NCI-H187 treated with DMSO at 0.1 percent for 48 hours (cell line): Measurements from ENCODE around the gene CFLAR.
"Not testable (repeated sequence)": the region's sequence is repeated elsewhere in the genome, so short reads cannot be mapped to it uniquely, and the experiment has no call there.

Source experiments
- DNase-seq: peaks from one replicate; lab custom pipeline; 2025; lab: John Stamatoyannopoulos, UW

The CFLAR gene

DNA sequence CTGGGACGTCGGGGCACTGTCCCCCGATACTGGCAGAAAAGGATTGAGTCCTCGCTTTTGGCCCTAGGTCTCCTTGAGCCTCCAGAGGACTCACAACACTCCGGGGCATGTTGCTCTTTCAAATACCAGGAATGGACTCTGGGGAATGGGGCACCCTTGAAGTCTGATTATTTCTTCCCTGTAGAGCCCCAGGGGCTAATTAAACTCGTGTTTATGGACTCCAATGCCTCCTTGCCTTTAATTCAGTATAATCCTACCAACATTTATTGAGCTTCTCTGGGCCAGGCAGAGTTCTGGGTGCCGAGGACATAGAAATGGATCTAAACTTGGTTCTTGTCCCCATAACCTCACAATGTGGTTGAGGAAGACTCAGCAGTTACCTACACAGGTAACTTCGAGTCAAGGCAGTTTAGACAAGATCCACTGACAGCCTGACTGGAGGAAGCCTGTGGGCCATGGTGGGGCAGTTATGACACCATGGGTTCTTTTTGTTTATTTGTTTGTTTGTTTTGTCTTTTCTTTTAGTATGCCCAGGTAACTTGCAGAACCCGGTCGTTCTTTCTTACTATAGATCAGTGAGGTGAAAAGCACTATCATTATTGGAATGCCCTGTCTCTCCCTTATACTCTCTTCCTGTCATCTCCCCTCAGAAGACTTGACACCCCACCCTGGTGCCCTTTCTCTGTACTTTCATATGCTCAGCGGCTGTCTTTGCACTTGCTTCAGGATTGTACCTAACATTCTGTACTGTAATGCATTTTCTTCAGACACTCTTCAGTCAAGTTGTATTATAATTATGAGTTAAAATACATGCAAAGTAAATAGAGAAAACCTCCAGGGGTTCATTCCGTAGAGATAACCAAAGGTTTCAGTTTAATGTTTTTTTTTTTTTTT is 3.2 kb downstream of the CFLAR start:
- DNase-seq, result no peak

DNA sequence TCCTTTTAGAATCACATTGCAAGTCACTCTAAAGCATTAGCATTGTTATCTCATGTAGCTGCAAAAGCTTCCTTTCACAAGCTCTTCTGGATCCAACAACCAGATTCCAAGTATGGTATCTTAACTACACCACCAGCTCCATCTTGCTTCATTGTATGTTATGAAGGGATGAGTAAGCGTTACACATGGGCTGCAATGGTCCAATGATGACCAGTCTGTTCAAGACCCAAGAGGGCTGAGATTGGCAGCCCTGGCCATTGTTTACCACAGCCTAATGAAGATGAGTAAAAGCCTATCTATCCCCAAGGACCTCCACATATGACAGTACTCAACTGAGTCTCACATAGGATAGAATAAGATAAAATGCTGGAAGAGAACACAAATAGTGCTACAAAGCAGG is 6.3 kb downstream of the CFLAR start:
- no peak for DNase-seq

DNA sequence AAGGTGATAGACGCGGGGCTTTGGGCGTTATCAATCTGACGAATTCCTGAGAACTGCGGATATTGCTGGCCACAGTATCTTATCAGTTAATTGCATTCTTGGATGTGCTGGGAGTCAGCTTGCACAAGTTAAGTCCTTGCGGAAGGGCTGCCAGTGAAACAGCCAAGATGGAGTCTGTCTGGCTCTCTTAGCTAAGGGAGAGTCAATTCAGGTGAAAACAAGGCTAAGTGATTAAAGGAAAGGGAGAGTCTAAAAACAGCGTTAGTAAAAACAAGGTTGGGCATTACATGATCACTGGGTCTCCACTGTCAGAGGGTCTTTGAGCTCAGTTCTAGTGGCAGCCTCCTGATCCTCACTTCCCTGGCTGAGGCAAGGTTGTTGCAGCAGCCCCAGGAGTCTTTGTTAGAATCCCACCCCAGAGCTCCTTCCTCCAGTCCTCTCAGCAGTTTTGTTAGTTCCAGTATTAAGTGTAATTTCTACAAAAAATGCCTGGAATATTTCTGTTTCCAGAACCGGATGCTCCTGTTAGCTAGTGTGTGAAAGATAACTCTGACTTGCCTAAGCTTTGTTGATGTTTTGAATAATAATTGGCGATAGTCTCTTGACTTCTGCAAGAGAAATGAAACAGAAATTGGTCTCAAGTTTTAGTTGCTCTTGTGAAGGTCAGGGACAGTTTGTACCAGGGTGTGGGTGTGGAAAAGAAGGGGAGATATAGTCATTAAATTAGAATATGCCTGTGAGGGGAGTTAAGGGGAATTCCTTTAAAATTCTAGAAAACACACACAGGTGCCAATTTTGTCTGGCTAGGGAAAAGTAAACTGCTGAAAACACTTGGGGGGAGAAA is 10.6 kb downstream of the CFLAR start:
- DNase-seq, result no peak

DNA sequence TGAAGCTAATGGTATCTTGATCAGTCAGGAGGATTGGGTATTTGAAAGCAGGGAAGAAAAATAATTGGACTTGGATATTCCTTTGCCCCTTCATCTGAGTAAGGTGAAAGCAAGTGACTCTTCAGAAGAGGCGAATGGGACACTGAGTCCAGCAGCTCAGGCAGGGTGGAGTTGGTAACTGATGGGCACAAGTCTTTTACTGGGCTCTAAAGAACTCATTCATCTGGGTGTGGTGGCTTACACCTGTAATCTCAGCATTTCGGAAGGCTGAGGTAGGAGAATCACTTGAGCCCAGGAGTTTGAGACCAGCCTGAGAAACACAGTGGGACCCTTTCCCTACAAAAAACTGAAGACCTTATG is 11.2 kb downstream of the CFLAR start:
- no peak for DNase-seq

DNA sequence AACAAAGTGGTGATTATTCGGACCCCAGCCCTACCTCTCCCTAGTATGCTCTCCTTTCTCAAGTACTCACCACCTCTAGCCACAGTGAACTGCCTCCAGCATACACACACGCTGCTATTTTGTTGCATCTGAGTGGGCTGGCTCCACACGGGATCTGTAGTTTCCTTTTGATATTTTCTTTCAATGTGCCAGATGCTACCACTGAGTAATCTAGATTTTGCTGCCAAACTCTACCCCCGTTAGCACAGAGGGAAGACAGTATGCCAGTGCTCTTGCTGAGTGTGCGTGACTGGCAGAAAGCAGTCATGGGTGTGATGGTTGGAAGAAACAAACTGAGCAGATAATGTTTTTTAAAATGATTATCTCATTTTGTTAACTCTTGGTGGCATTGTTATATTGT is 11.6 kb downstream of the CFLAR start:
- DNase-seq, result no peak

DNA sequence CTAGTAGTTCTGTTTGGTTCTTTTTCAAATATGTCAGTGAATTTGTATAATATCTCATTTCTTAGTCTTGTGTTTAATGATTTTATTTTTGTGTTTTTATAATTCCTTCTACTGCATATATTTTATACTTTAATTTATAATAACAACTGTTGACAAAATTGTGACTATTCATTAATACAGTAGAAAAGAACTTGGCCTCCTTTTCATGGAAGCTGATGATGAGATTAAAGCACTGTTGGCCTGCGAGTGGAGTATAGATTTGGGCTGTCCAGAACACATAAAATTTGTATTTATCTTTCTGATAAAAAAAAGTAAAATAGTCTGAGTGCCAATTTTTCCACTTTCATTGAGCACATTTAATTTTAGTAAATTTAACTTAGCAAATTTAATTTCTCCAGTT is 12.1 kb downstream of the CFLAR start:
- no peak for DNase-seq

DNA sequence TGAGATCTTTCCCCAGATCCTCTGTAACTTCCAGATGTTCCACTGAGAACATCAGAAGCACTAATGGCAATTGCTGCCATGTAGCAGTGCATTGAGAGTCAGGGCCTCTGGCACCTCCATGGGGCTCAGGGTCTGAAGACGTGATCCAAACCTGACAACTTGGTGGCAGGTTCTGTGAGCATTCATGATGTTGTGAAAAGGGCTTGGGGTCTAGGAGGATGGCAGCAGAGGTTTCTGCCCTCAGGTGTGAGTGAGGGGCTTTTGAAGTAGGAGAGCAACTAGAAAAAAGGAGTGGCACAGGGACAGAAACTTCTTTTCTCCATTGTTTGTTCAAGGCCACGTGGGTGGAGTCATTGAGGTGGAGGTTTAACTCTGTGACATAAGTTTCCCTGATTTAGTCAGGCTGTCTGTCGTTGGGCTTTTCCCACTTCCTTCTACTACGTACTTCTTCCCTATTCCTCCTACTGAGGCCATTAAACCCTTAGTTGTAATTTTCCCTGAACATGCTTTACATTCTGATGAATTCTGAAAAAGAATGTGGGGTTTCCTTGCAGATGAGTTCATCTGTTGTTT is 13.1 kb downstream of the CFLAR start:
- no peak for DNase-seq

DNA sequence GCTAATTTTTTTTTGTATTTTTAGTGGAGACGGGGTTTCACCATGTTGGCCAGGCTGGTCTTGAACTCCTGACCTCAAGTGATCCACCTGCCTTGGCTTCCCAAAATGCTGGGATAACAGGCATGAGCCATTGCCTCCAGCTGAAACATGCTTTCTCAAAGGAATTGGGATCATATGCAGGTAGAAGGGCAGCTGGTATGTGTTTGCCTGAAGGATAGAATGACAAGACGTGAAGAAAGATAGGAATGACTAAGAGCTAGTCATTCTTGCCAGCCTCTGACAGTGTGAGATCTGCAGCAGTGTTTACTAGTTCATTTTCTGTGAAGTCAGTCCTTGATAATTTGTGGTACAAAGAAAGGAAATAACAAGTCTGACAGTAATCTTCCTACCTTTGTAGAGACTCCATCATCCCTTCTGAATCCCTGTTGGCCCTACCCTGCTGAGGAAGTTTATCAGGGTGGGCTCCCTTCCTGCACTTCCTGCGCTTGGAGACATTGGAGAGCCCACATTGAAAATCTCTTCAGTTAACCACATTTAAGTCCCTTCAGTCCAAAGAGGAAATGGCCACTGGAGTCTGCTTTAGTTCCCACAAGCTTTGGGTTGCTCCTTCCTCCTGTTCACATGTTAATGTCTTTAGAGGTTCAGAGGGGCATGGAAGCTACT is 14.7 kb downstream of the CFLAR start:
- no peak for DNase-seq

DNA sequence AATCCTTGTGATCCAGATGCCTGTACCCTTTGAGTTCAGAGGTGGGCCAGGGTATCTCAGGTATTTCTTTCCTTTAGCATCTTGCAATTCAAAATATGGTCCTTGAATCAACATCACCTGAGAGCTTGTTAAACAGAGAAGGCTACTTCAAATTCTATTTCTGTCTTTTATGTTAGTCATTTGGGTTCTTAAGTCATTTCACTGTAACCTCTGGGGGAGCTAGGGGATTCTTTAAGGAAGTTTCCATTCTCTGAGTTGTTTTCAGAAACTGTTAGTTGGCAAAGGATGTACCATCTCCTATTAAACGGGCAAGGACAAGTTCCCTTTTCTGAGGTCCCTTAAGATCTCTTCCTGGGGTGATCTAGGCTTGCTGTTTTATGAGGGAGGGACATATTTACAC is 16.6 kb downstream of the CFLAR start:
- no peak for DNase-seq

DNA sequence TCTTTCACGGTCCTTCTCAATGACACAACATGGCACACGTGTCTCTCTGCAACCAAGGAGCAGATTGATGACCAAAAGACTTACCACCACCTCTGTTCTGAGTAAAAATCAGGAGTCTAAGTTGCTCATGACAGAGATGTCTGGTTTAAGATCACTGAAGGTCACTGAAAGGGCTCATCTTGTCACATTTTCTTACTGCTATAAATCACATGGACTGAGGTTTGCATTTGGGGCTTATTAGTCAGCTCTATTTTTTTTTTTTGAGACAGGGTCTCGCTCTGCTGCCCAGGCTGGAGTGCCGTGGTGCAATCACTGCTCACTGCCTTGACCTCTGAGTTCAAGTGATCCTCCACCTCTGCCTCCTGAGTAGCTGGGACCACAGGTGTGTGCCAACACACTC is 19.4 kb downstream of the CFLAR start:
- no peak for DNase-seq

DNA sequence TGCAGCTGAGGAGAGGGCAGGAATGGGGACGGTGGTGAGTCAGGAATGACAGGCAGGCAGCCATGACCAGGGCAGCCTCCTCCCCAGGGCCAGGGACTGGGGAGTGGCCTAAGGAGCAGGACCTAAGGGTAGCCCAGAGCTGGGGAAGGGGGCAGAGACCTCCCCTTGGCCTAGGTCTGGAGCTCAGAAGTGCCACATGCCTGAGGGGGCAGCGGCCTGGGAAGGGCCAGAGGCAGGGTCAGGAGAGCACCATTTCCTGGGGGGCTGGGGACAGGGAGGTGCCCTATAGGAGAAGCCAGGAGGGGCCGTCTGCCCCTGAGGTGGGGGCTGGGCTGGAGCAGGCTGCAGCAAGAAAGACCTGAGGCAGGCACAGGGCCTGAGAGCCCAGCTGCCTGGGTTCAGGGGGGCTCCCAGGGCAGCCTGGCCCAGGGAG is 20.9 kb downstream of the CFLAR start:
- no peak for DNase-seq

DNA sequence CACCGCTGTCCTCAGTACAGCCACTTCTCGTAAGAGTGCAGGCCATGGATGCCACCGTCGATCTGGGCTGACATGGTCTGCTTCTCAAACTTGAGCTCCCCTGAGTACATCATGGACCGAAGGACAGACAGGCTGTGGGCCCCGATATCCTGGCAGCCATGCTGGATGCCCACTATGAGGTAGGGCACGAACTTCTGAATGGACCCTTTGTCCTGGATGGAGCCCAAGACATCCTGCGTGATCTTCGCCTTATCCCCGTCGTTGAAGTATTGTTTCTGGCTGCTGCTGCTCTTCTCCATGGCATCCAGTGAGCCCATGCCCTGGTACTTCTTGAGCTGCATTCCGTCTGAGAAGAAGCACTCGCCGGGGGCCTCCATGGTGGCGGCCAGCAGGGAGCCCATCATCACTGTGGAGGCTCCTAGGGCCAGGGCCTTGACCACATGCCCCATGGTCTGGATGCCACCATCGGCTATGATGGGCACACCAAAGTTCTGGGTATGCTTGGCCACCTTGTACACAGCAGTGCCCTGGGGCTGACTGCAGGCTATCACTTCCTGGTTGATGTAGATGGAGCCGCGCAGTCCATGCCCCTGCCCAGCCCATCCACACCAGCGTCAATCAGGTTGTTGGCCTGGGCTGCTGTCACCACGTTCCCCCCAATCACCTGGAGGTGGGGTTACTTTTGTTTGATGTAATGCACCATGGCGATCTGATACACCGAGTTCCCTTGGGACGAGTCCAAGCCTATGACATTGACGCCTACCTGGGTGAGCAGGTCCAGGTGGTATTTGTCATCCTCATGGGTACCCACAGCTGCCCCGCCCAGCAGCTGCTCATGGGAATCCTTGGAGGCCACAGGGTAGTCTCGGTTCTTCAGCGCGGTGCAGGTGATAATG is 21.8 kb downstream of the CFLAR start:
- DNase-seq, result no peak

DNA sequence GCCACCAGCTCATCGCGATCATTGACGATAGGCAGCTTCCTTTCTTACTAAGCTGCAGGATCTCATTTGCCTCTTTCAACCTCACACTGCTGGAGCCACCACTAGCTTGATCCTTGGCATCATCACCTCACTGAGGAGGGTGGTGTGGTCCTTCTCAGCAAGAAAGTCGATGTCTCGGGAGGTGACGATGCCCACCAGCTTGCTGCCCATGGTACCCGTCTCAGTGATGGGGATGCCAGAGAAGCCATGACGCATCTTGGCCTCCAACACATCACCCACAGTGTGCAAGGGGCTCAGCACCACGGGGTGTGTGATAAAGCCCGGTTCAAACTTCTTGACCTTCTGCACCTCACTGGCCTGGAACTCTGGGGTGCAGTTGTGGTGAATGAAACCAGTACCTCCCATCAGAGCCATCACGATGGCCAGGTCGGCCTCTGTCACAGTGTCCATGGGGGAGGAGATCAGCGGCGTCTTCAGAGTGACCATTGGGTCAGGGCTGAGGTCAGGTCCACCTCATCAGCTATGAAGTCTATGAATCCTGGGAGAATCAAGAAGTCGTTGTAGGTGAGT is 22.5 kb downstream of the CFLAR start:
- DNase-seq, result no peak

DNA sequence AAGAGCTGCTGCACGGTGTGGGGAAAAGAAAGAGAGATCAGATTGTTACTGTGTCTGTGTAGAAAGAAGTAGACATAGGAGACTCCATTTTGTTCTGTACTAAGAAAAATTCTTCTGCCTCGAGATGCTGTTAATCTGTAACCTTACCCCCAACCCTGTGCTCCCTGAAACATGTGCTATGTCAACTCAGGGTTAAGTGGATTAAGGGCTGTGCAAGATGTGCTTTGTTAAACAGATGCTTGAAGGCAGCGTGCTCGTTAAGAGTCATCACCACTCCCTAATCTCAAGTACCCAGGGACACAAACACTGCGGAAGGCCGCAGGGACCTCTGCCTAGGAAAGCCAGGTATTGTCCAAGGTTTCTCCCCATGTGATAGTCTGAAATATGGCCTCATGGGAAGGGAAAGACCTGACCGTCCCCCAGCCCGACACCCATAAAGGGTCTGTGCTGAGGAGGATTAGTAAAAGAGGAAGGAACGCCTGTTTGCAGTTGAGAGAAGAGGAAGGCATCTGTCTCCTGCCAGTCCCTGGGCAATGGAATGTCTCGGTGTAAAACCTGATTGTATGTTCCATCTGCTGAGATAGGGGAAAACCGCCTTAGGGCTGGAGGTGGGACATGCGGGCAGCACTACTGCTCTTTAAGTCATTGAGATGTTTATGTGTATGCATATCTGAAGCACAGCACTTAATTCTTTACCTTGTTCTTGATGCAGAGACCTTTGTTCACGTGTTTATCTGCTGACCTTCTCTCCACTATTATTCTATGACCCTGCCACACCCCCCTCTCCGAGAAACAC is 23.2 kb downstream of the CFLAR start:
- DNase-seq, result not testable (repeated sequence)

DNA sequence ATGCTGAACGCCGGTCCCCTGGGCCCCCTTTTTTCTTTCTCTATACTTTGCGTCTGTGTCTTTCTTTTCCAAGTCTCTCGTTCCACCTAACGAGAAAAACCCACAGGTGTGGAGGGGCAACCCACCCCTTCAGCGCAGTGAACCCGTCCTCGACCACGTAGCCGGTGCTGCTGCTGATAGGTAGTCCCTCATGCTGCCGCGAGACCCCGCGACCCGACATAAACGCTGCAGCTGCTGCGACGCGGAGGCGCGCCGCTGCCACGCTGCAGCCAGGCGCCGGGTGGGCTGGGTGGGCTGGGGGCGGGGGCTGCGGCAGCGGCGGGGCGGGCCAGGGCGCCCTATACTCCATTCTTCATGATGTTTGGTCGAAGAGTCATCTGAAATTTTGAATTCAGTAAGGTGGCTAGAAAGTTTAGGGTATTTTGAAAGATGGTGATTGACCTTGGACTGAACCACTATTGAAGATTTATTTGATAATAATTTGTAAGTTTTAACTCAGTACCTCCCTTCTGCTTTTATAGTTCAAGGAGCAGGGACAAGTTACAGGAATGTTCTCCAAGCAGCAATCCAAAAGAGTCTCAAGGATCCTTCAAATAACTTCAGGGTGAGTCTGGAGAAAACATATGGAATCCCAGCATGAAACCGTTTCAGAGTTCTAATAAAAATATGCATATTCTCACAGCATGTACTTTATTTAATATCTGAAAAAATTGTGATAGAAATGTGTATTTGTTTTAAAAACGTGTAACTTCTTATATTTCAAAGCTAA is 24.1 kb downstream of the CFLAR start:
- no peak for DNase-seq

DNA sequence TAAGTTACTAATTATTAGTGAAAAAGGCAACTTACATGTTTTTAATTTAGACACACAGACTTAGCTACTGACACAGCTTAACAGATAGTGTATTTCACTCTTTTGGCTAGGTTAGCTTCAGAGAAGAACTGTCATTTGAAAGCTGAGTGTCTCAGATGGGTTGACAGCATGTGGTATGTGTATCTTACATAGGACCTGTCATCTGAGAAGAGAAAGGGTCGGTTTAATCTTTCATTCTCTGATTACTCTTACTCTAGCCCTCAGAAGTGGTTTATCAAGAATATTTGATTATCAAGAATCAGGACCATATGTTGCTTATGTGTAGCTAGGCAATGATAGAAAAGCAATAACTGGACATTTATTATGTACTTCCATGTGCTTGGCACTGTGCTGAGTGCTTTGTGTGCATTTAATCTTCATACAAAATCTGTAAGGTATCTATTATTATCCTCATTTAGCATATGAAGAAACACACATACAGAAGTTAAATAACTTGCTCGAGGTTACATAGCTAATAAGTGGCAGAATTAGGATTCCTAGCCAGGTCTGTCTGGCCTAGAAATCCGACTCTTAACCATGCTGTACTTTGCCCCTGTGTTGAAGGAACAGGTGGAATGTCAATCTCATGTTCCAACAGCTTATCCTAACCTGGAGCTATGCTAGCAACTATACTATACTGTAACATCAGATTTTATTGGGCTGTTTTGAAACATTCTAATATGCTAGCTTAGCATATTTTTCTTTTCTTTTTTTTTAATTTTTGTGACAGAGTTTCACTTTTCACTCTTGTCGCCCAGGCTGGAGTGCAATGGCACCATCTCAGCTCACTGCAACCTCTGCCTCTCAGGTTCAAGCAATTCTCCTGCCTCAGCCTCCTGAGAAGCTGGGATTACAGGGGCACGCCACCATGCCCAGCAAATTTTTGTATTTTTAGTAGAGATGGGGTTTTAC is 28.4 kb downstream of the CFLAR start:
- DNase-seq, result no peak

DNA sequence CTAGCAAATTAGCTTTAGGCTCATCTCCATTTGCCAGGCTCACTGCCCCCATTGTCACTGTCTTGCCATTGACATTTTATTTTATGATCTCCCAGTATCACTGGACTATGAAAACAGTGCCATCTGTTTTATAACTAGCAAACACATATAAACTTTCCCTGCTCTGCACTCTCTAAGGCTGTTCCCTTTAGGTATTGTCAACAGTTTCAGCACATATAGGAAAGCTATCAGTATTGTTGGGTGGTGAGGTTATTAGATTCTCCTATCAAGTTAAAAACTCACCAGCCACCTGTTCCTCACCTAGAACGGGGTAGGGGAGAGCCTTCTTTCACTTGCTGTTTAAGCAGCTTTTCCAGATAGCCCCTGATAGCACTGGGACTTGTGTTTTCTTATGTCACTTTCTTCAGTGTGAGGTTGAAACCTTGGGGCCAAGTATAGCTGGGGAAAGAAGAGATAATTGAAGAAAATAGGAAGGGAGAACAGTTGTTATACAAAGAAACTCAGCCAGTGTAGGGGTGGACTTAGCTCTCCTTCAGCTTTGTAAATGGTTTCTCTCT is 32.5 kb downstream of the CFLAR start:
- DNase-seq, result no peak
